Thyroid gland (tissue), 4 donors: ENCODE data around the gene ME3.

Experiments used
- CTCF ChIP-seq, 6 experiments: fragments of 200-600 bp in 3 of 6; fragments of 450-650 bp in 3 of 6; sonication (generic) in 3 of 6; IDR thresholded peaks; one replicate each; pipeline ENCODE4 v1.5.1; 2016 to 2019; ENCODE audit warnings: antibody characterized with exemption in 6 of 6, mild to moderate bottlenecking in 2 of 6, inconsistent platforms in 1 of 6, moderate library complexity in 1 of 6
- POLR2A ChIP-seq, 2 donors: fragments of 450-650 bp; IDR thresholded peaks; one replicate each; pipeline ENCODE4 v1.6.1; 2017; ENCODE audit warnings: antibody characterized with exemption in 2 of 2, mild to moderate bottlenecking in 2 of 2, moderate library complexity in 1 of 2

- TF ChIP-seq CTCF (IDR thresholded peaks at IDR 0.05), result no peak
- no peak for TF ChIP-seq POLR2A (IDR thresholded peaks at IDR 0.05)
Measured at GRCh38 chr11:86717817-86718501, 45.5 kb upstream of the ME3 start.
